Memory B cell (primary cell): ENCODE data around the gene SLC25A40.
"Not testable (repeated sequence)": the region's sequence is repeated elsewhere in the genome, so short reads cannot be mapped to it uniquely, and the experiment has no call there.

Experiments used
- ATAC-seq: fragments of 150-1000 bp; cut with Tn5 transposase; 2 replicates; pipeline ENCODE4 v1.10.0; 2021; ENCODE audit warnings: low read depth, mild to moderate bottlenecking, moderate library complexity
- DNase-seq, 2 donors: peaks; one replicate each; pipeline ENCODE4 v3.0.0; 2022; ENCODE audit warnings: low spot score in 2 of 2
- H3K27ac Mint-ChIP-seq: one replicate; pipeline ENCODE4 v1.8.0; 2022; ENCODE audit warnings: mild to moderate bottlenecking, moderate library complexity, mixed read lengths
- H3K27me3 Mint-ChIP-seq: one replicate; pipeline ENCODE4 v1.8.0; 2022; ENCODE audit warnings: mixed read lengths
- H3K36me3 Mint-ChIP-seq: one replicate; pipeline ENCODE4 v1.8.0; 2022; ENCODE audit warnings: mild to moderate bottlenecking, mixed read lengths
- H3K4me1 Mint-ChIP-seq: one replicate; pipeline ENCODE4 v1.8.0; 2022; ENCODE audit warnings: mixed read lengths
- H3K4me3 Mint-ChIP-seq: one replicate; pipeline ENCODE4 v1.8.0; 2022; ENCODE audit warnings: mild to moderate bottlenecking, moderate library complexity, mixed read lengths
- H3K9me3 Mint-ChIP-seq: one replicate; pipeline ENCODE4 v1.8.0; 2022; ENCODE audit warnings: mixed read lengths

The SLC25A40 gene

GRCh38 chr7:87878208-87878735 is 2.1 kb upstream of the SLC25A40 start:
- Mint-ChIP-seq H3K4me3 (no peak overlapping the region), H3K9me3 (no peaks in the 10 kb centered on the region), H3K4me1 (peaks cover 24% of the 10 kb centered on the region), H3K27me3 (no peaks in the 10 kb centered on the region), H3K27ac (no peak overlapping the region), H3K36me3 (peaks cover 7% of the 10 kb centered on the region)
- no peak for DNase-seq
- no peak for ATAC-seq

DNA sequence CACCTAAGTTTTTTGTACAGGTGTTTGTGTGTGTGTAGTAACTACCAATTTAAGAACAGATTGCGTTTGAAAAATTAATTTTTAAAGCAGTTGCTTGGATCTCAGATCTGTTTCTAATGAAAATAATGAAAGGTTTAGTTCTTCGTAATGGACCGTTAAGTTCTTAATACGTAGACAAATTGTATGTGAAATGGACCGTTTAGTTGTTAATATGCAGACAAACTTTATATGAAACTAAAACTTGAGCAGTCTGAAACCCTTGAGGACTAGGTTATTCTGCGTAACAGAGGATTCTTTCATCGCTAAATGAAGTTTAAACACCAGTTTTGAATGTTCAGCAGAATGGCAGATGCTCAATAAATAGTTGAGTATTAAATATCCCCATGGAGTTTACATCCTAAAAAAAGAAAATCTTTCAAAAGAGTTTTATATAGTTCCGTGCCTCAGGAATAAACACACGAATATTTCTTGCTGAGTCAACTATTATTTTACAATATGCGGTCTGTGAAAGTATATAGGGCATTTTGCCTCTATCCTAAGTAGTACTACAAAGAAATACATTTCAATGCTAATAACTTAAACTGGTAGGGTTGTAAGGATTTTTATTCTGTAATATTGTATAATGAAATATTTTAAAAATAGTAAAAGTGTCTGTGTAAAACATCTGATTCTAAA is 1.3 kb upstream of the SLC25A40 start:
- Mint-ChIP-seq H3K27me3 (no peaks in the 10 kb centered on the region), H3K27ac (peak overlapping the region; percentile 97), H3K9me3 (peaks cover 3% of the 10 kb centered on the region), H3K4me1 (peaks cover 23% of the 10 kb centered on the region), H3K36me3 (peaks cover 8% of the 10 kb centered on the region), H3K4me3 (peak overlapping the region; percentile 95)
- DNase-seq = no peak
- ATAC-seq = no peak

- peak overlapping the region; percentile 97 for H3K27ac Mint-ChIP-seq
- H3K9me3 Mint-ChIP-seq = peaks cover 5% of the 10 kb centered on the region
- ATAC-seq (no peak), DNase-seq (no peak)
- peak overlapping the region; percentile 95 for H3K4me3 Mint-ChIP-seq
- peaks cover 23% of the 10 kb centered on the region for H3K4me1 Mint-ChIP-seq
- no peaks in the 10 kb centered on the region for H3K27me3 Mint-ChIP-seq
- H3K36me3 Mint-ChIP-seq = peaks cover 10% of the 10 kb centered on the region
These were observed 692 bp upstream of the SLC25A40 start for GRCh38 chr7:87876869-87877234.

DNA sequence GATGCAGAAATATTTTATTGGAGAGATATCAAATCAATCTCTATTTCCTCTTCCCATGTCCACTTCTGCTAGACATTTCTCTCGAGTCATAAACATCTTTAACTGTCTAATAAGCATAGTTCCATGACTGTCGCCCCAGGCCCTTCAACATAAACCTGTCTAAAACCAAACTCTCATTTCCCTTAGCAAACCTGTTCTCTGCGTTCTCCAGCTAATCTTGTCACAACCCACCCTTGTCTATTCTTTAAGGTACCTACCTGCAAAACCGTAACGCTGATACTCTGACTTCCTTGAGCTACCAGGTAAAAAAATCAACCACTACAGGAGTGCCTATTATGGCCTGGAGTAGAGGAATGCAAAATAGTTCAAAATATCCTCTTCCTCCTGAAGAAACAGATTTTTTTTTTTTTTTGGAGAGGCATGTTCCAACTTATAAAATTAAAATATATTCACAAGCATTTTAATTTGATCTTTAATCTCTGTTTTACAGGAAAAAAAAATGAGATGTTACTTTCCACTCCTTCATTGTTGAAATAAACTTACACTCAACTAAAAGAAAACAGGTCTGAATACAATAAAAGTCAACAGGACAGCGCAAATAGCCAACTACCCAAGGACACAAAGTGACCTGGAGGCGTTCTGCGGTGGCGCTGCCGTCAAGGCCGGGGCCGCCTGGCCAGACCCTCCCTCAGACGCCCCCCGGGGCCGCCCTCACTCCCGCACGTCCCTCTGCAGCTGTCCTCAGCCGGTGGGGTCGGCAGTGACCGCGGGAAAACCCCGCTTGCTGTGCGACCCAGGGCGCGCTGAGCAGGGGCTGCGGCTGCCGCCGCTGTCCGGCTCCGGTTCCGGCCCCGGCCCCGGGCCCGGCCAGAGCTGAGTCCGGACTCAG is 765 bp downstream of the SLC25A40 start:
- Mint-ChIP-seq H3K27me3 (no peaks in the 10 kb centered on the region), H3K27ac (peak overlapping the region; percentile 97), H3K4me1 (peaks cover 20% of the 10 kb centered on the region), H3K36me3 (peaks cover 15% of the 10 kb centered on the region), H3K9me3 (peaks cover 5% of the 10 kb centered on the region), H3K4me3 (peak overlapping the region; percentile 95)
- DNase-seq = no peak
- ATAC-seq = no peak

- ATAC-seq (no peak), DNase-seq (no peak)
- peaks cover 16% of the 10 kb centered on the region for H3K36me3 Mint-ChIP-seq
- H3K4me1 Mint-ChIP-seq = peaks cover 20% of the 10 kb centered on the region
- H3K27me3 Mint-ChIP-seq = no peaks in the 10 kb centered on the region
- H3K27ac Mint-ChIP-seq = peak overlapping the region; percentile 97
- peak overlapping the region; percentile 51 for H3K4me3 Mint-ChIP-seq
- peaks cover 6% of the 10 kb centered on the region for H3K9me3 Mint-ChIP-seq
These were observed 2.1 kb downstream of the SLC25A40 start for GRCh38 chr7:87874066-87874465.

- not testable (repeated sequence) for H3K27ac Mint-ChIP-seq
These were observed 2.8 kb downstream of the SLC25A40 start for GRCh38 chr7:87873328-87873727.

GRCh38 chr7:87872346-87872745 is 3.8 kb downstream of the SLC25A40 start:
- Mint-ChIP-seq H3K4me3 (no peak overlapping the region), H3K27me3 (no peaks in the 10 kb centered on the region), H3K27ac (no peak overlapping the region), H3K4me1 (peaks cover 20% of the 10 kb centered on the region), H3K36me3 (peaks cover 21% of the 10 kb centered on the region), H3K9me3 (peaks cover 6% of the 10 kb centered on the region)
- DNase-seq (no peak), ATAC-seq (no peak)

More at GRCh38 chr7:87873328-87873727, 2.8 kb downstream of the SLC25A40 start:
- H3K4me1 Mint-ChIP-seq = peaks cover 20% of the 10 kb centered on the region
- not testable (repeated sequence) for H3K9me3 Mint-ChIP-seq, ATAC-seq, H3K4me3 Mint-ChIP-seq, H3K27me3 Mint-ChIP-seq, DNase-seq
- H3K36me3 Mint-ChIP-seq = peaks cover 17% of the 10 kb centered on the region

GRCh38 chr7:87870471-87870870 is 5.7 kb downstream of the SLC25A40 start:
- H3K36me3 Mint-ChIP-seq = peaks cover 35% of the 10 kb centered on the region
- ATAC-seq = no peak
- H3K4me1 Mint-ChIP-seq = peaks cover 20% of the 10 kb centered on the region
- no peak overlapping the region for H3K4me3 Mint-ChIP-seq
- no peak overlapping the region for H3K27ac Mint-ChIP-seq
- H3K27me3 Mint-ChIP-seq = no peaks in the 10 kb centered on the region
- peaks cover 13% of the 10 kb centered on the region for H3K9me3 Mint-ChIP-seq
- no peak for DNase-seq

DNA sequence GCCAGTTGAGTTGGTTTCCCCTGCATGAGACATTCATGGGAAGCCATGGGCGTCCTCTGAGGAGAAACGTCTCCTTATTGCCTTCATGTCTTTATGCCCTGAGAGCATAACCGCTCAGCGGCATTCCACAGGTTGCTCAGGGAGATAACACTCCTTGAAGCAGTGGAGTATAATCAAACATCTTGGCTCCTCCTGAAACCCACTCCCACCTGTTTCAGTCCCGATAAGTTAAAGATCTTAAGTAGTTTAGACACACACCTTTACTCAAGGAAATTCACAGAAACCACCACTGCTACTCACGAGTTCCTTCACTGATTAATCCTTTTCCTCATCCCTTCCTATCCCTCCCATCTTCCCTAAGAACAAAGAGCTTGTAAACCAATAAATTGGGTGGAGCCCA is 9.6 kb downstream of the SLC25A40 start:
- not testable (repeated sequence) for H3K27ac Mint-ChIP-seq, ATAC-seq, H3K9me3 Mint-ChIP-seq, H3K4me1 Mint-ChIP-seq, H3K4me3 Mint-ChIP-seq, H3K27me3 Mint-ChIP-seq, DNase-seq
- H3K36me3 Mint-ChIP-seq = peaks cover 30% of the 10 kb centered on the region

DNA sequence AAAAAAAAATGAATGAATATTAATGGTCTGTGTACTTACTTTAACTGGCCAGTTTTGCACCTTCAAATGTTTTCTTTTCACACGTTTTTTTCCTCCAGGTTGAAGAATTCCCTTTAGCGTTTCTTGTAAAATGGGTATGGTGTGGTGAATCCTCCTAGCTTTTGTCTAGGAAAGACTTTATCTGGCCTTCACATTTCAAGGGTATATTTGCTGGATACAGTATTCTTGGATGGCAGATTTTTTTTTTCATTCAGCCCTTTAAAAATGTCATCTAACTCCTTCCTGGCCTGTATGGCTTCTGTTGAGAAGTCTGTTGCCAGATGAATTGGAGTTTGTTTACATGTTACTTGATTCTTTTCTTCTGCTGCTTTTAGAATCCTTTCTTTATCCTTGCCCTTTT is 10.1 kb downstream of the SLC25A40 start:
- no peak for DNase-seq

DNA sequence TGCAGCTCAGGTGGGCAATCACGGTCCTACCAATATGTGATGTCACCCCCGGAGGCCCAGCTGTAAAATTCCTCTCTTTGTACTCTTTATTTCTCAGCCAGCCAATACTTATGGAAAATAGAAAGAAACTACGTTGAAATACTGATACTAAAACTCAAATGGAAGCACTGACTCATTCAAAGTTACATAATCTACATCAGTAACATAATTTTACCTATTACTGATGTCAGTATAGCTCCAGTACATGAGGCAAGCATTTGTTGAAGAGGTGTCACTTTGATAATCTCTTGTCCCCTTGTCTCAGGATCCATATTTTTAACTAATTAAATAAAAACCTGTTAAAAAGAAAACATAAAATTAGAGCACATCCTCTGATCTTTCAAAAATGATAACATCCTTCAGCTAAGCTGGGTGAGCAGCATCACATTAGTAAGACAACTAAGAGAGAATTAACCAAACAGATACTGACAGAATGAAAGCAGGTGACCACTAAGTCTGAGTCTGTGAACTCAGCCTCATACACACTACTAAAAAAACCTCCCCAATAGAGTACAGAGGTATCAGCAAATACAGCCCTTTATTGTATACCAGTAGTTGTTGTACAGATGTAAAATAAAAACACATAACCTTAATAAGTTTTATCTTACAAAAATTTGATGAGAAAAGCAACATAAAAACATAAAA is 17.6 kb downstream of the SLC25A40 start:
- DNase-seq = no peak
- no peak overlapping the region for H3K27ac Mint-ChIP-seq
- H3K36me3 Mint-ChIP-seq = peaks cover 18% of the 10 kb centered on the region
- no peaks in the 10 kb centered on the region for H3K27me3 Mint-ChIP-seq
- H3K4me1 Mint-ChIP-seq = peaks cover 5% of the 10 kb centered on the region
- ATAC-seq = no peak
- peaks cover 2% of the 10 kb centered on the region for H3K9me3 Mint-ChIP-seq
- no peak overlapping the region for H3K4me3 Mint-ChIP-seq

More for the DNA sequence above, 10.1 kb downstream of the SLC25A40 start:
- ATAC-seq = no peak
- Mint-ChIP-seq H3K27me3 (no peaks in the 10 kb centered on the region), H3K27ac (no peak overlapping the region), H3K9me3 (peaks cover 9% of the 10 kb centered on the region), H3K4me3 (no peak overlapping the region), H3K4me1 (peaks cover 3% of the 10 kb centered on the region), H3K36me3 (peaks cover 28% of the 10 kb centered on the region)

- ATAC-seq = no peak
These were observed 22.8 kb downstream of the SLC25A40 start for GRCh38 chr7:87853237-87853864.

GRCh38 chr7:87852306-87852705 is 23.9 kb downstream of the SLC25A40 start:
- Mint-ChIP-seq H3K27me3 (no peaks in the 10 kb centered on the region), H3K9me3 (no peaks in the 10 kb centered on the region), H3K4me3 (no peak overlapping the region), H3K36me3 (peaks cover 19% of the 10 kb centered on the region), H3K27ac (no peak overlapping the region), H3K4me1 (peaks cover 9% of the 10 kb centered on the region)
- DNase-seq (no peak), ATAC-seq (no peak)

More at GRCh38 chr7:87853237-87853864, 22.8 kb downstream of the SLC25A40 start:
- Mint-ChIP-seq H3K36me3 (peaks cover 23% of the 10 kb centered on the region), H3K27ac (no peak overlapping the region), H3K27me3 (no peaks in the 10 kb centered on the region), H3K4me3 (no peak overlapping the region), H3K9me3 (peaks cover 2% of the 10 kb centered on the region), H3K4me1 (peaks cover 9% of the 10 kb centered on the region)
- no peak for DNase-seq
